Fibroblast of skin of left quadriceps (primary cell): ENCODE data around the gene CEP112.
"Not testable (repeated sequence)": the region's sequence is repeated elsewhere in the genome, so short reads cannot be mapped to it uniquely, and the experiment has no call there.

Experiments
- DNase-seq, 2 experiments: peaks; one replicate each; pipeline ENCODE4 v3.0.0-alpha.2; 2013; ENCODE audit warnings: low read depth in 2 of 2

The CEP112 gene

GRCh38 chr17:65892912-65893377, 299.0 kb downstream of the CEP112 start:
- no peak for DNase-seq

GRCh38 chr17:65891231-65891735, 300.6 kb downstream of the CEP112 start:
- no peak for DNase-seq

GRCh38 chr17:65888649-65889048, 303.3 kb downstream of the CEP112 start:
- DNase-seq, result peak; percentile 13 to 21

GRCh38 chr17:65886315-65887245, 305.4 kb downstream of the CEP112 start:
- DNase-seq, result peak; percentile 75 to 77

- DNase-seq, result peak; percentile 24 to 29
Observed at GRCh38 chr17:65885541-65886312, 306.2 kb downstream of the CEP112 start.

GRCh38 chr17:65876985-65877384, 314.9 kb downstream of the CEP112 start:
- no peak for DNase-seq

GRCh38 chr17:65868881-65869280, 323.1 kb downstream of the CEP112 start:
- no peak for DNase-seq

- DNase-seq, result no peak
Observed at GRCh38 chr17:65867014-65867413, 324.9 kb downstream of the CEP112 start.

- no peak for DNase-seq
Observed at GRCh38 chr17:65865715-65866425, 326.1 kb downstream of the CEP112 start.

GRCh38 chr17:65864394-65864793, 327.5 kb downstream of the CEP112 start:
- no peak for DNase-seq

GRCh38 chr17:65857718-65858117, 334.2 kb downstream of the CEP112 start:
- peak; percentile 14 to 29 for DNase-seq

- peak; percentile 20 to 26 for DNase-seq
Observed at GRCh38 chr17:65856865-65857264, 335.1 kb downstream of the CEP112 start.

GRCh38 chr17:65855675-65856074, 336.3 kb downstream of the CEP112 start:
- no peak for DNase-seq

GRCh38 chr17:65855245-65855644, 336.7 kb downstream of the CEP112 start:
- DNase-seq, result no peak

GRCh38 chr17:65853816-65854215, 338.1 kb downstream of the CEP112 start:
- DNase-seq, result no peak

- no peak for DNase-seq
Observed at GRCh38 chr17:65852911-65853310, 339.0 kb downstream of the CEP112 start.

GRCh38 chr17:65851965-65852736, 339.8 kb downstream of the CEP112 start:
- DNase-seq, result no peak

GRCh38 chr17:65850486-65850885, 341.4 kb downstream of the CEP112 start:
- DNase-seq, result no peak

GRCh38 chr17:65848751-65849150, 343.2 kb downstream of the CEP112 start:
- no peak for DNase-seq

- no peak for DNase-seq
Observed at GRCh38 chr17:65841089-65841488, 350.8 kb downstream of the CEP112 start.

GRCh38 chr17:65837232-65837631, 354.7 kb downstream of the CEP112 start:
- not testable (repeated sequence) for DNase-seq
